ENCODE data around the gene OR6N1.

DNA sequence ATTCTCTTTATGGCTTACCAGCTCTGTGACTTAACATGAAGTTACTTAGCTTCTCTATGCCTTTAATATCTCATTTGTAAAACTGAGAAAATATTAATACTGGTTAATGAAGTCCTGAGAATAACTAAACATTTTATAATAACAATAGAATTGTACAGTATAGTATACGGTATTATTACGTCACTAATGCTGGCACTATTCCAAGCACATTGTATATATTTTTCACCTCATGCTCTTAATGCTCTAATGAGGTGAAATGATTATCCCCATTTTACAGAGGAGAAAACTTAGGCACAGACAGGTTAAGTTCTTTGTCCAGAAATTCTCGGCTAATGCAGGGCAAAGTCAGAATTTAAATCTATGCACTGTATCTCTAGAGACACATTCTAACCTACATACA lies 52.3 kb downstream of the OR6N1 start:
- TF ChIP-seq, protein P1, sequence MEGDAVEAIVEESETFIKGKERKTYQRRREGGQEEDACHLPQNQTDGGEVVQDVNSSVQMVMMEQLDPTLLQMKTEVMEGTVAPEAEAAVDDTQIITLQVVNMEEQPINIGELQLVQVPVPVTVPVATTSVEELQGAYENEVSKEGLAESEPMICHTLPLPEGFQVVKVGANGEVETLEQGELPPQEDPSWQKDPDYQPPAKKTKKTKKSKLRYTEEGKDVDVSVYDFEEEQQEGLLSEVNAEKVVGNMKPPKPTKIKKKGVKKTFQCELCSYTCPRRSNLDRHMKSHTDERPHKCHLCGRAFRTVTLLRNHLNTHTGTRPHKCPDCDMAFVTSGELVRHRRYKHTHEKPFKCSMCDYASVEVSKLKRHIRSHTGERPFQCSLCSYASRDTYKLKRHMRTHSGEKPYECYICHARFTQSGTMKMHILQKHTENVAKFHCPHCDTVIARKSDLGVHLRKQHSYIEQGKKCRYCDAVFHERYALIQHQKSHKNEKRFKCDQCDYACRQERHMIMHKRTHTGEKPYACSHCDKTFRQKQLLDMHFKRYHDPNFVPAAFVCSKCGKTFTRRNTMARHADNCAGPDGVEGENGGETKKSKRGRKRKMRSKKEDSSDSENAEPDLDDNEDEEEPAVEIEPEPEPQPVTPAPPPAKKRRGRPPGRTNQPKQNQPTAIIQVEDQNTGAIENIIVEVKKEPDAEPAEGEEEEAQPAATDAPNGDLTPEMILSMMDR (IDR thresholded peaks at IDR 0.05) = no peak
- no peak for TF ChIP-seq EP300 (IDR thresholded peaks at IDR 0.05)

All from tibial nerve (tissue), 4 donors.